ENCODE measurements around the gene SERPIND1.

GRCh38 chr22:20798218-20798617 is 24.3 kb downstream of the SERPIND1 start:
- TF ChIP-seq CTCF (IDR thresholded peaks at IDR 0.05; ENCODE audit: low read depth, low read length, poor library complexity, severe bottlenecking): no peak
- TF ChIP-seq EZH2phosphoT487 (IDR thresholded peaks at IDR 0.05; ENCODE audit: borderline replicate concordance, low read length): no peak

Measured in DOHH2 (cell line).